ENCODE measurements around the gene MSI2. TPM values are rescaled to one million over a fixed set of nuclear protein-coding genes. Genes with fewer than 3 reads are reported as not detected.

The MSI2 gene
- total RNA-seq, 1 experiment from 2014 or later = 174 TPM

DNA sequence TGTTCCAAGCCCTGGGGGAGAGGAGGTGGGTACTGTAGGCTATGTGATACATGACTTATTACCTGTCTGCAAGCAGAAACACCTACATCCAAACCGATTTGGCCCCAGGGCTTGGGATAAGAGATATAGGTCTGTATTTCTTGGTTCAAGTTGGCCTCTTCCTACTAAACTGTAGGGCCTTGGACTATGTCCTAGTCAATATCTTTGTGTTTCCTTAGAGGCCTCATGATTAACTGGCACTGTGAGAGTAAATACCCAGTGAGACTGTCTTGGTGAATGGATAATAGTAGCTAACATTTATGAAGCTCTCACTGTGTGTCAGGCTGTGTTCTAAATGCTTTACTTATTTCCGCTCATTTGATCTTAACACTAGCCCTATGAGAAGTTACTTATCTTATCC lies 70.0 kb downstream of the MSI2 start:
- DNase-seq = peak in 1 of 2 experiments; percentile 47
- intact Hi-C loops (cut with micrococcal nuclease; ENCODE audit: unreplicated experiment) = no loop called here
- peak overlapping the region; percentile 62 for H3K27ac Mint-ChIP-seq (ENCODE audit: unreplicated experiment)

DNA sequence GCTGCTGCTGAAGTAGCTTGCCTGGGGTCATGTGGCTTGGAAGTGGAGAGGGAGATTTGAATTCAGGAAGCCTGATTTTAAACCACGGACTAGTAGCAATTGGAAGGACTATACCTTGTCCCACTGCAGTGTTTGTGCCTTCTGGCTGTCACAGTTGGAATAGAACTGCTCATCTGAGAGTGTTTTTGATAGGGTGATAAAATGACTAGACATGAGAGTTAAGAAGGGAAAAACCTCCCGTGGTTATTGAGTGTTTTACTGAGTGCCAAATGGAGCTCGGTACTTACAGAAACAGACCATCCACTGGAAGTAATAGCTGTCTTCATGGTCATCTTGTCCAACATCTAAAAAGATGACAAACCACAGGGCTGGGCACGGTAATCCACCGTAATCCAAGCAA lies 70.4 kb downstream of the MSI2 start:
- intact Hi-C loops (cut with micrococcal nuclease; ENCODE audit: unreplicated experiment) = no loop called here
- BruUV-seq (replicated peaks) = no TSS peak
- POLR2A ChIA-PET = no interaction called here
- H3K36me3 ChIP-seq (ENCODE audit: control insufficient read depth, insufficient read depth, low read length) = no peaks in the 10 kb centered on the region; the same call in 1 of the 2 replicates
- H3K9me3 Mint-ChIP-seq (ENCODE audit: unreplicated experiment) = no peaks in the 10 kb centered on the region
- no peaks in the 10 kb centered on the region for H3K9me3 ChIP-seq
- no peaks in the 10 kb centered on the region for H3K27me3 ChIP-seq (replicated peaks; ENCODE audit: control insufficient read depth, insufficient read depth, low read length)
- H3K36me3 Mint-ChIP-seq (ENCODE audit: insufficient read depth, unreplicated experiment) = peaks cover 65% of the 10 kb centered on the region
- peaks cover 22% of the 10 kb centered on the region for H3K4me1 Mint-ChIP-seq (ENCODE audit: low read depth, unreplicated experiment)
- peaks cover 18% of the 10 kb centered on the region; the same call in 1 of the 2 replicates for H3K4me1 ChIP-seq
- H3K4me3 ChIP-seq (ENCODE audit: low read depth, low read length) = no peak overlapping the region
- DNase-seq = no peak
- H3K27ac Mint-ChIP-seq (ENCODE audit: unreplicated experiment) = peak overlapping the region; percentile 62
- TF ChIP-seq, protein P1, sequence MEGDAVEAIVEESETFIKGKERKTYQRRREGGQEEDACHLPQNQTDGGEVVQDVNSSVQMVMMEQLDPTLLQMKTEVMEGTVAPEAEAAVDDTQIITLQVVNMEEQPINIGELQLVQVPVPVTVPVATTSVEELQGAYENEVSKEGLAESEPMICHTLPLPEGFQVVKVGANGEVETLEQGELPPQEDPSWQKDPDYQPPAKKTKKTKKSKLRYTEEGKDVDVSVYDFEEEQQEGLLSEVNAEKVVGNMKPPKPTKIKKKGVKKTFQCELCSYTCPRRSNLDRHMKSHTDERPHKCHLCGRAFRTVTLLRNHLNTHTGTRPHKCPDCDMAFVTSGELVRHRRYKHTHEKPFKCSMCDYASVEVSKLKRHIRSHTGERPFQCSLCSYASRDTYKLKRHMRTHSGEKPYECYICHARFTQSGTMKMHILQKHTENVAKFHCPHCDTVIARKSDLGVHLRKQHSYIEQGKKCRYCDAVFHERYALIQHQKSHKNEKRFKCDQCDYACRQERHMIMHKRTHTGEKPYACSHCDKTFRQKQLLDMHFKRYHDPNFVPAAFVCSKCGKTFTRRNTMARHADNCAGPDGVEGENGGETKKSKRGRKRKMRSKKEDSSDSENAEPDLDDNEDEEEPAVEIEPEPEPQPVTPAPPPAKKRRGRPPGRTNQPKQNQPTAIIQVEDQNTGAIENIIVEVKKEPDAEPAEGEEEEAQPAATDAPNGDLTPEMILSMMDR (IDR thresholded peaks at IDR 0.05; ENCODE audit: insufficient read depth in 1 of 2, low read depth in 1 of 2, low read length in 1 of 2, severe bottlenecking in 1 of 2, unreplicated experiment in 1 of 2) = no peak
- H3K4me3 Mint-ChIP-seq (ENCODE audit: unreplicated experiment) = no peak overlapping the region
- no peaks in the 10 kb centered on the region for H3K27me3 Mint-ChIP-seq (ENCODE audit: insufficient read depth, unreplicated experiment)
- CTCF ChIA-PET = interaction anchor here (0.7 kb wide), 1 partner anchor 345 kb away, joined by 4 read pairs; no protein-coding TSS in a partner anchor

More for the DNA sequence above, 70.0 kb downstream of the MSI2 start:
- no peak overlapping the region for H3K4me3 Mint-ChIP-seq (ENCODE audit: unreplicated experiment)
- Histone ChIP-seq H3K27me3 (replicated peaks; ENCODE audit: control insufficient read depth, insufficient read depth, low read length) (no peaks in the 10 kb centered on the region), H3K4me3 (ENCODE audit: low read depth, low read length) (no peak overlapping the region), H3K9me3 (no peaks in the 10 kb centered on the region), H3K36me3 (ENCODE audit: control insufficient read depth, insufficient read depth, low read length) (no peaks in the 10 kb centered on the region; the same call in 1 of the 2 replicates), H3K4me1 (peaks cover 18% of the 10 kb centered on the region; the same call in 1 of the 2 replicates)
- TF ChIP-seq, protein P1 (IDR thresholded peaks at IDR 0.05; ENCODE audit: insufficient read depth in 1 of 2, low read depth in 1 of 2, low read length in 1 of 2, severe bottlenecking in 1 of 2, unreplicated experiment in 1 of 2) = no peak
- peaks cover 22% of the 10 kb centered on the region for H3K4me1 Mint-ChIP-seq (ENCODE audit: low read depth, unreplicated experiment)
- H3K9me3 Mint-ChIP-seq (ENCODE audit: unreplicated experiment) = no peaks in the 10 kb centered on the region
- no peaks in the 10 kb centered on the region for H3K27me3 Mint-ChIP-seq (ENCODE audit: insufficient read depth, unreplicated experiment)
- peaks cover 61% of the 10 kb centered on the region for H3K36me3 Mint-ChIP-seq (ENCODE audit: insufficient read depth, unreplicated experiment)
- POLR2A ChIA-PET = no interaction called here
- no TSS peak for BruUV-seq (replicated peaks)
- CTCF ChIA-PET = interaction anchor here (0.5 to 0.7 kb wide), 2 partner anchors 174 to 346 kb away, joined by 3 to 4 read pairs; no protein-coding TSS in a partner anchor

DNA sequence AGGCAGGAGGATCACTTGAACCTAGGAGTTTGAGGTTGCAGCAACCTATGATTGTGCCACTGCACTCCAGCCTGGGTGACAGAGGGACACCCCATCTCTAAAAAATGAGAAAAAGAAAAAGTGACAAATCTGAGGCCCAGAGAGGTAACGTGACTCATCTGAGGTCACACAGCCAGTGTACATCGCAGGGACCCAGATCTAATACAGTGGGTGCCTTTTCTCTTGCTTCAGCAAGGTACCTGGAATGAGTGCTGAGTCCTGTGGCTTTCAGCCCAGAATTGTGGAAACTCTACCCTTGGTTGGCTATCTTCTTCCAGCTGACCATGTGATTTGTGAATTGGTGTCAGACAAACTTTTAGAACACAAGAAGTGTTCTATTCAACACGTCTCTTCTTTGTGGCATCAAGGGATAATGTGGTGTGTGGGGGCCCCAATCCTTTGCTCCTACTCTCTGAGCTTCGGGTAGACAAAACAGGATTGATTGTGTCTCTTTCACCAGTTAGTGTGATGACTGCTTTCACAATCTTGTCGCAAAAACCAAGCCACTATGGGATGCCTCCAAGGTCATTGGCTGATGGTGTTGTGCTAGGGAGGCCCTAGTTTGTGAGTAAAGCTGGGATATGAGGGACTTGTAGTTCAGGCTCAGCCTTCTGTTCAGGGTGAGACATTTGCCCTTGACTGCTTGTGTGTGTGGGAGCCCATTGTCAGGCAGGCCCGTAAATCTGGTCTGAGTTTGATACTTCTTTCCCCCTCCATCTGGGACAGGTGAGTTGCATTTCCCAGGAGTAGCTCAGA lies 71.0 kb downstream of the MSI2 start:
- no TSS peak for BruUV-seq (replicated peaks)
- TF ChIP-seq, protein P1 (IDR thresholded peaks at IDR 0.05; ENCODE audit: insufficient read depth in 1 of 2, low read depth in 1 of 2, low read length in 1 of 2, severe bottlenecking in 1 of 2, unreplicated experiment in 1 of 2) = no peak
- no peak for DNase-seq
- no peak overlapping the region for H3K4me3 ChIP-seq (ENCODE audit: low read depth, low read length)
- Mint-ChIP-seq H3K4me1 (ENCODE audit: low read depth, unreplicated experiment) (peaks cover 22% of the 10 kb centered on the region), H3K9me3 (ENCODE audit: unreplicated experiment) (no peaks in the 10 kb centered on the region), H3K27me3 (ENCODE audit: insufficient read depth, unreplicated experiment) (no peaks in the 10 kb centered on the region), H3K4me3 (ENCODE audit: unreplicated experiment) (no peak overlapping the region), H3K27ac (ENCODE audit: unreplicated experiment) (peak overlapping the region; percentile 31), H3K36me3 (ENCODE audit: insufficient read depth, unreplicated experiment) (peaks cover 69% of the 10 kb centered on the region)
- H3K4me1 ChIP-seq = peaks cover 18% of the 10 kb centered on the region; the same call in 1 of the 2 replicates
- H3K27me3 ChIP-seq (replicated peaks; ENCODE audit: control insufficient read depth, insufficient read depth, low read length) = no peaks in the 10 kb centered on the region
- ChIA-PET CTCF (interaction anchor here (1.3 kb wide), 1 partner anchor 84 kb away, joined by 4 read pairs; no protein-coding TSS in a partner anchor), POLR2A (no interaction called here)
- no peaks in the 10 kb centered on the region for H3K9me3 ChIP-seq
- no peaks in the 10 kb centered on the region; the same call in 1 of the 2 replicates for H3K36me3 ChIP-seq (ENCODE audit: control insufficient read depth, insufficient read depth, low read length)
- intact Hi-C loops (cut with micrococcal nuclease; ENCODE audit: unreplicated experiment) = no loop called here
